Lower leg skin (tissue), 3 donors: ENCODE data around the gene GABRG3.

Experiments
- CTCF ChIP-seq, 3 donors: fragments of 450-650 bp; IDR thresholded peaks; one replicate each; pipeline ENCODE4 v1.5.1; 2016; ENCODE audit warnings: antibody characterized with exemption in 3 of 3, mild to moderate bottlenecking in 3 of 3, moderate library complexity in 2 of 3
- POLR2A ChIP-seq, 2 donors: fragments of 450-650 bp; IDR thresholded peaks; one replicate each; pipeline ENCODE4 v1.6.1; 2016 to 2017; ENCODE audit warnings: antibody characterized with exemption in 2 of 2, mild to moderate bottlenecking in 1 of 2, moderate library complexity in 1 of 2

GRCh38 chr15:27077790-27078189 is 106.8 kb downstream of the GABRG3 start:
- TF ChIP-seq CTCF (IDR thresholded peaks at IDR 0.05), result no peak
- no peak for TF ChIP-seq POLR2A (IDR thresholded peaks at IDR 0.05)
